GM21390 (cell line): ENCODE measurements around the gene ALKAL2.

Source experiments
- ATAC-seq: cut with Tn5 transposase; IDR thresholded peaks from one replicate; pipeline ENCODE4 v1.9.1; 2021; ENCODE audit not compliant: unreplicated experiment

ALKAL2 gene

GRCh38 chr2:290090-290722 lies 2.3 kb upstream of the ALKAL2 start:
- no peak for ATAC-seq

- no peak for ATAC-seq
These were observed 1.6 kb upstream of the ALKAL2 start for GRCh38 chr2:289362-290089.

- no peak for ATAC-seq
These were observed 969 bp upstream of the ALKAL2 start for GRCh38 chr2:288758-289361.

GRCh38 chr2:287471-287885 lies 413 bp downstream of the ALKAL2 start:
- ATAC-seq = no peak

GRCh38 chr2:286774-287392 lies 1.0 kb downstream of the ALKAL2 start:
- no peak for ATAC-seq

- no peak for ATAC-seq
These were observed 1.9 kb downstream of the ALKAL2 start for GRCh38 chr2:286035-286434.

- ATAC-seq = no peak
These were observed 2.4 kb downstream of the ALKAL2 start for GRCh38 chr2:285531-285930.

- no peak for ATAC-seq
These were observed 2.9 kb downstream of the ALKAL2 start for GRCh38 chr2:284896-285492.

- ATAC-seq = no peak
These were observed 3.7 kb downstream of the ALKAL2 start for GRCh38 chr2:283996-284794.

GRCh38 chr2:282371-283263 lies 5.3 kb downstream of the ALKAL2 start:
- ATAC-seq = no peak

GRCh38 chr2:281381-281780 lies 6.5 kb downstream of the ALKAL2 start:
- ATAC-seq = no peak

GRCh38 chr2:280650-281110 lies 7.2 kb downstream of the ALKAL2 start:
- ATAC-seq = no peak

- ATAC-seq = no peak
These were observed 7.8 kb downstream of the ALKAL2 start for GRCh38 chr2:279956-280649.

- no peak for ATAC-seq
These were observed 8.5 kb downstream of the ALKAL2 start for GRCh38 chr2:279366-279765.

GRCh38 chr2:278927-279320 lies 9.0 kb downstream of the ALKAL2 start:
- ATAC-seq = no peak

GRCh38 chr2:278312-278926 lies 9.5 kb downstream of the ALKAL2 start:
- ATAC-seq = no peak

GRCh38 chr2:275466-275865 lies 12.4 kb downstream of the ALKAL2 start:
- peak; percentile 93 for ATAC-seq

GRCh38 chr2:274503-274902 lies 13.4 kb downstream of the ALKAL2 start:
- ATAC-seq = no peak

GRCh38 chr2:273333-273732 lies 14.6 kb downstream of the ALKAL2 start:
- ATAC-seq = no peak
